Measurements from ENCODE around the gene NUDT15.
"Not testable (repeated sequence)": the region's sequence is repeated elsewhere in the genome, so short reads cannot be mapped to it uniquely, and the experiment has no call there.

The NUDT15 gene

DNA sequence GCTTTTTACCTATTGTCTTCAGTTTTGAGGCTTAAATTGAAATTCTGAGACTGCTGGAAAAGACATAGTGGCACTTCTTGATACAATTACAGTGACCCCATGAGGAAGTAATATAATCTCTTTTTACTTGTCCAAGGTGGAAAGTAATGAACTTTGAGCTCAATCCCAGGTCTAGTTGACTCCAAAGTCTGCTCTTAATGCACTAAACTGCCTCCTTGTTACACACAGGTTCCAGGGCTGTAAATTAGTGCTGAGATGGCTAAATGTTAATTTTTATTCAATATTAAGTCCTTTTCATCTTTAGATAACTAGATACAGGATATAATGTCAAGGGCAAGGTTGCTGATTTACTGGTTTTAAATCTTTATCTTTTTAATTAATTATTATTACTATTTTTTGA lies 2.5 kb downstream of the NUDT15 start:
- TF ChIP-seq, protein P1, sequence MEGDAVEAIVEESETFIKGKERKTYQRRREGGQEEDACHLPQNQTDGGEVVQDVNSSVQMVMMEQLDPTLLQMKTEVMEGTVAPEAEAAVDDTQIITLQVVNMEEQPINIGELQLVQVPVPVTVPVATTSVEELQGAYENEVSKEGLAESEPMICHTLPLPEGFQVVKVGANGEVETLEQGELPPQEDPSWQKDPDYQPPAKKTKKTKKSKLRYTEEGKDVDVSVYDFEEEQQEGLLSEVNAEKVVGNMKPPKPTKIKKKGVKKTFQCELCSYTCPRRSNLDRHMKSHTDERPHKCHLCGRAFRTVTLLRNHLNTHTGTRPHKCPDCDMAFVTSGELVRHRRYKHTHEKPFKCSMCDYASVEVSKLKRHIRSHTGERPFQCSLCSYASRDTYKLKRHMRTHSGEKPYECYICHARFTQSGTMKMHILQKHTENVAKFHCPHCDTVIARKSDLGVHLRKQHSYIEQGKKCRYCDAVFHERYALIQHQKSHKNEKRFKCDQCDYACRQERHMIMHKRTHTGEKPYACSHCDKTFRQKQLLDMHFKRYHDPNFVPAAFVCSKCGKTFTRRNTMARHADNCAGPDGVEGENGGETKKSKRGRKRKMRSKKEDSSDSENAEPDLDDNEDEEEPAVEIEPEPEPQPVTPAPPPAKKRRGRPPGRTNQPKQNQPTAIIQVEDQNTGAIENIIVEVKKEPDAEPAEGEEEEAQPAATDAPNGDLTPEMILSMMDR (IDR thresholded peaks at IDR 0.05; ENCODE audit: control insufficient read depth, extremely low read depth, insufficient read depth): no peak
- no peak overlapping the region for H3K4me3 ChIP-seq (ENCODE audit: low read depth, low read length)
- no peak for DNase-seq (ENCODE audit: low read depth)

DNA sequence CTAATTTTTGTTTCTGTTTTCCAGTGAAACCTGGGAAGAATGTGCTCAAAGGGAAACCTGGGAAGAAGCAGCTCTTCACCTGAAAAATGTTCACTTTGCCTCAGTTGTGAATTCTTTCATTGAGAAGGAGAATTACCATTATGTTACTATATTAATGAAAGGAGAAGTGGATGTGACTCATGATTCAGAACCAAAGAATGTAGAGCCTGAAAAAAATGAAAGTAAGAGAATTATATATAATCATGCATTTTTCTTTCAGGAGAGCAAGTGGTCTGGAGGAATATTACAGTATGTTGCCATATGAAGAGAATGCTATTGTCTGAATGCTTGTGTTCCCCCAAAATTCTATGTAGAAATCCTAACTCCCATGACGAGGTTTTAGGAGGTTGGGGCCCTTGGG lies 3.4 kb downstream of the NUDT15 start:
- H3K4me3 ChIP-seq (ENCODE audit: low read depth, low read length): no peak overlapping the region
- TF ChIP-seq, protein P1 (IDR thresholded peaks at IDR 0.05; ENCODE audit: control insufficient read depth, extremely low read depth, insufficient read depth): no peak
- DNase-seq (ENCODE audit: low read depth): no peak

DNA sequence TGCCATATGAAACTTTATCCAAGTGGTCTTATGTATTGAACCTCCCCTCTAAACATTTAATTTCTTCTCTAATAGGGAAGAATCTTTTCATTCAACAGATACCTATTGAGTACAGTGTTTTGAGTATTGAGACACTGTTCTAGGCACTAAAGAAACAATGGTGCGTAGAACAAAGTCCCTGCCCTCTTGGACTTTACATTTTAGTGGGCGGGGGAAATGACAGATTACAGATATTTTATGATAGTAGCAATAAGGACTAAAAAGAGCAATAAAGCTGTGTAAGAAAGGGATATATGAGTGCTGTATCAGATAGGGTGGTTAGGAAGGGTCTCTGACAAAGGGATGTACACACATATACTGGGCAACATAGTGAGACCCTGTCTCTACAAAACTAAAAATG lies 5.4 kb downstream of the NUDT15 start:
- H3K4me3 ChIP-seq (ENCODE audit: low read depth, low read length): no peak overlapping the region
- TF ChIP-seq, protein P1 (IDR thresholded peaks at IDR 0.05; ENCODE audit: control insufficient read depth, extremely low read depth, insufficient read depth): no peak
- DNase-seq (ENCODE audit: low read depth): no peak

DNA sequence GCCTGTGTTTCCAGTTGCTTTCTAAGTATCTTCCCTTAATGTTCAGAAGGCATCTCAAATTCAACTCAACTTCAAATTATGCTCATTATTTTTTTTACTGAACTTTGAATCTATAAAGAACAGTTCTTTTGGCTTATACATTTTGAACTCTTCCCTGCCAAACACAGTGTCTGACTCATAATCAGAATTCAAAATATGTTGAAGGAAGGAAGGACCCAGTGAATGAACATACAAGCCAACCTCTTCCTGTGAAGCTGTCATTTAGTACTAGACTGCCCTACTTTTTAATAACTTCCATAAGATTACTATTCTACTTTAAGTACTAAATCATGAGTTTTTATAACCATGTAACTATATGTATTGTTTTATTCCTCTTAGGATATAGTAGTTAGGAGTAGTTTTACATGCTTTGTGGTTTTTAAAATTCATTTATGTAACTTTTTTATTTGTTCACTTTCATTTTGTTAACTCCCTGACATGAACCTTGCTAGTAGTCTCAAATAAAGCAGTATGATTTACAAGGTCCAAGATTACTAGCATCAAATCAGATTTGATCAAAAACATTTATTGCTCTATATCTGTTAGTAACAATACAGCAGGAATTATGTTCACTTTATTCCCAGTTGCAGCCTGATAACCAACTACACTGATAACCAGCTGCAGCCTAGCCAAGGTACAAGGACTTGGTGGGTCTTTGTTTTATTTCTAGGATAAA lies 6.4 kb downstream of the NUDT15 start:
- H3K4me3 ChIP-seq (ENCODE audit: low read depth, low read length): no peak overlapping the region
- TF ChIP-seq, protein P1 (IDR thresholded peaks at IDR 0.05; ENCODE audit: control insufficient read depth, extremely low read depth, insufficient read depth): no peak
- DNase-seq (ENCODE audit: low read depth): no peak

DNA sequence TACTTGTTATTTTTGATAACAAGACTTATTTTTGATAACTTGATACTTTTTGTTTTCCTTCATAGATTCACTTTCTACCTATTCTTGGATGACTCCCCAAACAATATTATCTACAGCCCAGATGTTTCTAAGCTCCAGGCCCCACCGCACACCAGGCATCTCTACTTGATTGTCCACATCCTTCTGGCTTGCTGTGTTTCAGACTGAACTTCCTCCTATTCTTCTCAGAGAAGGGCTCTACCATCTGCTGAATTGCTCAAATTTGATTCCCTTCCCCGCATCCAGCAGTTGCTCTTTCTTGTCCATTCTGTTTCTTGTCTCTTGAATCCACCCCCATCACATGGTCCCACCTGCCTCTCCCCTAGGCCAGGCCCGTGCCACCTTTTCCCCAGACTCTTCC lies 13.0 kb downstream of the NUDT15 start:
- DNase-seq (ENCODE audit: low read depth): no peak

DNA sequence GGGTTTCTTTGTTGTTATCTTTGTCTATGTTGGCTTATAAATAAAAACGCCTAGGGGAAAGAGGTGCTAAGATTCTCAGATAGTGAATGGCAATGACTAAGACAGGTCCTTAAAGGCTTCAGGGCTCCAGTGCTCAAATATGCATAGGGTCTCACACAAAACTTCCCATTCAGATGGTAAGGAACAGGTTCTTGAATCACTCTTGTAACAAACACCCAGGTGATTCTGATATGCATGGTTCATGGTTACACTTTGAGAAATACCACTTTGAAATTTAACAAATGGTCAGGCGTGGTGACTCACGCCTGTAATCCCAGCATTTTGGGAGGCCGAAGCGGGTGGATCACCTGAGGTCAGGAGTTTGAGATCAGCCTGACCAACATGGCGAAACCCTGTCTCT lies 17.1 kb downstream of the NUDT15 start:
- no peak for DNase-seq (ENCODE audit: low read depth)
- H3K4me3 ChIP-seq (ENCODE audit: low read depth, low read length): no peak overlapping the region
- TF ChIP-seq, protein P1 (IDR thresholded peaks at IDR 0.05; ENCODE audit: control insufficient read depth, extremely low read depth, insufficient read depth): no peak

More for the DNA sequence above, 13.0 kb downstream of the NUDT15 start:
- no peak overlapping the region for H3K4me3 ChIP-seq (ENCODE audit: low read depth, low read length)
- TF ChIP-seq, protein P1 (IDR thresholded peaks at IDR 0.05; ENCODE audit: control insufficient read depth, extremely low read depth, insufficient read depth): no peak

DNA sequence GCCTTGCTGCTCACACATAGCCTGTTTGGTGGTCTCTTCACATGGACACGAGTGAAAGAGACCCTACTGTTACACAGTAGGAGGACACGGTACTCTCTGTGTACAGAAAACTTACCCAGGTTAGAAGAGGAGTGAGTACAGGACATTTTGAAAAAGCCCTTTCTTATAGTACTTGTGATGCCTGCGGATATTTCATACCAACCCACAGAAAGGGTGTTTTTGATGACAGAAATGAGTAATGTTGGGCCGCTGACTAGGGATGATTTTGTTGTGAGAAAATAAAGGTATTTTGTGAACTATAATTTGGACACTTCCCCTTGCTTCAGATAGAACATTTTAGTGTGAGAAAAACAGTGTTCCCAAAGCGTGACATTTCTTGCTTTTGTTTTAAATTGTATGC lies 18.2 kb downstream of the NUDT15 start:
- no peak overlapping the region for H3K4me3 ChIP-seq (ENCODE audit: low read depth, low read length)
- TF ChIP-seq, protein P1 (IDR thresholded peaks at IDR 0.05; ENCODE audit: control insufficient read depth, extremely low read depth, insufficient read depth): no peak
- DNase-seq (ENCODE audit: low read depth): no peak

DNA sequence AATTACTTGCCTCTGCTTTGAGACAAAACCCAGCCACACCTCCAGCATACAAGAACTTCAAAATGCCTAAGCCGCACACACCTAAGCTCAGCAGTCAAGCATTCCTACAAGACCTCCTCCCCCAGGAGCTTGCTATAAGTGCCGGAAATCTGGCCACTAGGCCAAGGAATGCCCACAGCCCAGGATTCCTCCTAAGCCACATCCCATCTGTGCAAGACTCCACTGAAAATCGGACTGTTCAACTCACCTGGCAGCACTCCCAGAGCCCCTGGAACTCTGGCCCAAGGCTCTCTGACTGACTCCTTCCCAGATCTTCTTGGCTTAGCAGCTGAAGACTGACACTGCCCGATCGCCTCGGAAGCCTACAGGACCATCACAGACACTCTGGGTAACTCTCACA lies 21.0 kb downstream of the NUDT15 start:
- not testable (repeated sequence) for DNase-seq (ENCODE audit: low read depth); H3K4me3 ChIP-seq (ENCODE audit: low read depth, low read length)

DNA sequence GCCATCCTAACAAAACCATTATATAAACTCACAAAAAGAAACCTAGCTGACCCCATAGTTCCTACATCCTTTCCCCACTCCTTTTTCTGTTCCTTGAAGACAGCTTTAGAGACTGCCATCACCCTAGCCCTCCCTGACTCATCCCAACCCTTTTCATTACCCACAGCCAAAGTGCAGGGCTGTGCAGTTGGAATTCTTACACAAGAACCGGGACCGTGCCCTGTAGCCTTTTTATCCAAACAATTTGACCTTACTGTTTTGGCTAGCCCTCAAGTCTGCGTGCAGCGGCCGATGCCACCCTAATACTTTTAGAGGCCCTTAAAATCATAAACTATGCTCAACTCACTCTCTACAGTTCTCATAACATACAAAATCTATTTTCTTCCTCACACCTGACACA lies 22.4 kb downstream of the NUDT15 start:
- not testable (repeated sequence) for DNase-seq (ENCODE audit: low read depth); H3K4me3 ChIP-seq (ENCODE audit: low read depth, low read length)
